H9 (cell line): ENCODE measurements around the gene UCK1. TPM values are rescaled to one million over a fixed set of nuclear protein-coding genes. Genes with fewer than 3 reads are reported as not detected.

Experiments used
- DNase-seq: peaks from one replicate; pipeline ENCODE4 v3.0.0-alpha.2; 2017
- H2AFZ ChIP-seq: one replicate; pipeline ENCODE4 v1.6.1; 2013; ENCODE audit warnings: mild to moderate bottlenecking, low read length, control low read depth, moderate library complexity
- H2AK5ac ChIP-seq: 2 replicates; pipeline ENCODE4 v1.6.1; 2013; ENCODE audit warnings: low read length, control low read depth, mixed read lengths; ENCODE audit not compliant: insufficient read length
- H2BK120ac ChIP-seq: one replicate; pipeline ENCODE4 v1.6.1; 2013; ENCODE audit warnings: low read depth, mild to moderate bottlenecking, low read length, control low read depth, inconsistent platforms; ENCODE audit not compliant: poor library complexity, severe bottlenecking
- H2BK12ac ChIP-seq: 2 replicates; pipeline ENCODE4 v1.6.1; 2013; ENCODE audit warnings: low read length, control low read depth, mixed read lengths, low read depth; ENCODE audit not compliant: insufficient read length
- H2BK15ac ChIP-seq: 2 replicates; pipeline ENCODE4 v1.6.1; 2013; ENCODE audit warnings: low read depth, low read length, control low read depth
- H2BK20ac ChIP-seq: one replicate; pipeline ENCODE4 v1.6.1; 2013; ENCODE audit warnings: low read depth, mild to moderate bottlenecking, low read length, control low read depth, inconsistent platforms; ENCODE audit not compliant: poor library complexity, severe bottlenecking
- H2BK5ac ChIP-seq: 2 replicates; pipeline ENCODE4 v1.6.1; 2013; ENCODE audit warnings: low read length, control low read depth, mixed read lengths; ENCODE audit not compliant: insufficient read length
- H3K14ac ChIP-seq: 2 replicates; pipeline ENCODE4 v1.6.1; 2013; ENCODE audit warnings: low read length, control low read depth; ENCODE audit not compliant: insufficient read depth
- H3K18ac ChIP-seq: 2 replicates; pipeline ENCODE4 v1.6.1; 2013; ENCODE audit warnings: low read depth, mild to moderate bottlenecking, mixed read lengths, low read length, control low read depth; ENCODE audit not compliant: insufficient read length
- H3K23ac ChIP-seq: 2 replicates; pipeline ENCODE4 v1.6.1; 2013; ENCODE audit warnings: low read length, control low read depth, mixed read lengths, low read depth; ENCODE audit not compliant: insufficient read length
- H3K23me2 ChIP-seq: 2 replicates; pipeline ENCODE4 v1.6.1; 2013; ENCODE audit warnings: low read depth, mild to moderate bottlenecking, mixed read lengths, low read length, control low read depth; ENCODE audit not compliant: insufficient read length, poor library complexity, severe bottlenecking
- H3K27ac ChIP-seq: 2 replicates; pipeline ENCODE4 v1.5.1; 2013; ENCODE audit warnings: low read length, control low read depth, mixed read lengths, low read depth; ENCODE audit not compliant: insufficient read length
- H3K27me3 ChIP-seq: 2 replicates; pipeline ENCODE4 v1.6.1; 2013; ENCODE audit warnings: low read length, control low read depth, inconsistent platforms; ENCODE audit not compliant: insufficient read depth
- H3K4ac ChIP-seq: 2 replicates; pipeline ENCODE4 v1.6.1; 2013; ENCODE audit warnings: low read depth, mild to moderate bottlenecking, control low read depth, inconsistent platforms, low read length, moderate library complexity
- H3K4me1 ChIP-seq: 2 replicates; pipeline ENCODE4 v1.6.1; 2013; ENCODE audit warnings: low read length, control low read depth, inconsistent platforms; ENCODE audit not compliant: insufficient read depth
- H3K4me2 ChIP-seq: 2 replicates; pipeline ENCODE4 v1.6.1; 2013; ENCODE audit warnings: low read length, control low read depth, mixed read lengths; ENCODE audit not compliant: insufficient read length, insufficient read depth
- H3K56ac ChIP-seq: 2 replicates; pipeline ENCODE4 v1.6.1; 2013; ENCODE audit warnings: low read depth, mild to moderate bottlenecking, mixed read lengths, low read length, control low read depth; ENCODE audit not compliant: insufficient read length
- H3K79me1 ChIP-seq: 2 replicates; pipeline ENCODE4 v1.6.1; 2013; ENCODE audit warnings: low read depth, mild to moderate bottlenecking, moderate library complexity, low read length, control low read depth, inconsistent platforms; ENCODE audit not compliant: insufficient read depth, poor library complexity, severe bottlenecking
- H3K79me2 ChIP-seq: 2 replicates; pipeline ENCODE4 v1.6.1; 2013; ENCODE audit warnings: low read length, control low read depth, inconsistent platforms; ENCODE audit not compliant: insufficient read depth
- H3K9ac ChIP-seq: 2 replicates; pipeline ENCODE4 v1.6.1; 2013; ENCODE audit warnings: low read length, control low read depth, mixed read lengths; ENCODE audit not compliant: insufficient read length; ENCODE audit errors: extremely low read depth
- H3K9me3 ChIP-seq: one replicate; pipeline ENCODE4 v1.6.1; 2013; ENCODE audit warnings: low read depth, low read length, inconsistent platforms; ENCODE audit not compliant: control insufficient read depth
- H3T11ph ChIP-seq: one replicate; pipeline ENCODE4 v1.6.1; 2013; ENCODE audit warnings: mild to moderate bottlenecking, low read length, control low read depth, inconsistent platforms
- H4K20me1 ChIP-seq: one replicate; pipeline ENCODE4 v1.6.1; 2013; ENCODE audit not compliant: control insufficient read depth, insufficient read length, insufficient read depth
- H4K5ac ChIP-seq: 2 replicates; pipeline ENCODE4 v1.6.1; 2013; ENCODE audit warnings: low read depth, mild to moderate bottlenecking, mixed read lengths, low read length, control low read depth; ENCODE audit not compliant: insufficient read length
- H4K8ac ChIP-seq: replicated peaks from 2 replicates; pipeline ENCODE4 v1.6.1; 2013; ENCODE audit warnings: low read length, control low read depth, mixed read lengths, low read depth; ENCODE audit not compliant: insufficient read length
- H4K91ac ChIP-seq: 2 replicates; pipeline ENCODE4 v1.6.1; 2013; ENCODE audit warnings: low read depth, mild to moderate bottlenecking, moderate library complexity, mixed read lengths, low read length, control low read depth; ENCODE audit not compliant: insufficient read length
- H3K27ac Mint-ChIP-seq, 3 experiments: 2 replicates in 2 of 3; 3 replicates in 1 of 3; pipeline ENCODE4 v1.8.0; 2020 to 2021; ENCODE audit warnings: mixed read lengths in 3 of 3, mild to moderate bottlenecking in 1 of 3, moderate library complexity in 1 of 3
- H3K27me3 Mint-ChIP-seq: 2 replicates; pipeline ENCODE4 v1.8.0; 2021; ENCODE audit warnings: low read depth, mild to moderate bottlenecking, moderate library complexity, mixed read lengths
- H3K36me3 Mint-ChIP-seq, 3 experiments: 2 replicates in 2 of 3; 3 replicates in 1 of 3; pipeline ENCODE4 v1.8.0; 2020 to 2021; ENCODE audit warnings: low read depth in 3 of 3, mixed read lengths in 3 of 3; ENCODE audit not compliant: insufficient read depth in 1 of 3
- H3K4me1 Mint-ChIP-seq, 2 experiments: 2 replicates each; pipeline ENCODE4 v1.8.0; 2020; ENCODE audit warnings: mixed read lengths in 2 of 2
- H3K4me3 Mint-ChIP-seq, 2 experiments: 2 replicates in 1 of 2; 3 replicates in 1 of 2; pipeline ENCODE4 v1.8.0; 2020 to 2021; ENCODE audit warnings: mild to moderate bottlenecking in 2 of 2, mixed read lengths in 2 of 2, moderate library complexity in 1 of 2
- H3K9me3 Mint-ChIP-seq, 2 experiments: 2 replicates in 1 of 2; 3 replicates in 1 of 2; pipeline ENCODE4 v1.8.0; 2020; ENCODE audit warnings: mild to moderate bottlenecking in 2 of 2, mixed read lengths in 2 of 2, moderate library complexity in 1 of 2
- CTCF ChIP-seq: fragments of 200-600 bp; sonication (generic); conservative IDR thresholded peaks from 3 replicates; pipeline ENCODE4 v1.8.0; 2021; ENCODE audit warnings: antibody characterized with exemption, mild to moderate bottlenecking
- WGBS: extraction: QIAGEN DNeasy Blood & Tissue Kit; methylation state at CpG from one replicate; pipeline ENCODE4 v1.1.7; 2013; ENCODE audit warnings: missing lambda C conversion rate, low lambda C conversion rate, mixed read lengths; ENCODE audit not compliant: insufficient read length; ENCODE audit errors: extremely low coverage; 5-methylcytosine and 5-hydroxymethylcytosine counted together
- total RNA-seq: library from RNA; stranded (reverse); gene quantifications from 2 replicates; pipeline ENCODE4 v1.2.1, GENCODE V29; 2021

The UCK1 gene
- total RNA-seq, 1 experiment from 2014 or later = 54.2 TPM

GRCh38 chr9:131539223-131539923 lies 8.3 kb upstream of the UCK1 start:
- no peaks in the 10 kb centered on the region for H4K20me1 ChIP-seq
- no peak overlapping the region for H2BK5ac ChIP-seq
- H4K8ac ChIP-seq = no peak overlapping the region
- H3K18ac ChIP-seq = no peak overlapping the region
- WGBS = no CpG with 5 or more reads among the region's 7 CpGs
- Mint-ChIP-seq H3K36me3 (peaks cover 7 to 24% (median 12%) of the 10 kb centered on the region in 3 experiments), H3K4me1 (0 out of 4 replicates have a peak, but pooled peaks cover 0 to 3% of the 10 kb centered on the region in 2 experiments), H3K4me3 (no peak overlapping the region), H3K27me3 (peaks cover 13% of the 10 kb centered on the region), H3K9me3 (peaks cover 38 to 39% of the 10 kb centered on the region in 2 experiments), H3K27ac (no peak overlapping the region)
- no peak overlapping the region for H2AK5ac ChIP-seq
- H2BK12ac ChIP-seq = no peak overlapping the region
- no peak overlapping the region for H2AFZ ChIP-seq
- H3K23me2 ChIP-seq = no peaks in the 10 kb centered on the region
- no peak overlapping the region for H3K27ac ChIP-seq
- no peaks in the 10 kb centered on the region for H3K4me1 ChIP-seq
- no peak overlapping the region for H2BK20ac ChIP-seq
- H3K9ac ChIP-seq = no peak overlapping the region
- H2BK120ac ChIP-seq = no peak overlapping the region
- H3K4me2 ChIP-seq = no peak overlapping the region
- no peak overlapping the region for H3K14ac ChIP-seq
- no peak for TF ChIP-seq CTCF
- no peak overlapping the region for H3K4ac ChIP-seq
- no peak for DNase-seq
- H3K27me3 ChIP-seq = no peaks in the 10 kb centered on the region
- no peak overlapping the region for H4K5ac ChIP-seq
- H4K91ac ChIP-seq = no peak overlapping the region
- no peaks in the 10 kb centered on the region for H3K79me2 ChIP-seq
- H2BK15ac ChIP-seq = no peak overlapping the region
- no peaks in the 10 kb centered on the region for H3K79me1 ChIP-seq
- no peak overlapping the region for H3T11ph ChIP-seq
- H3K9me3 ChIP-seq = peaks cover 9% of the 10 kb centered on the region
- no peak overlapping the region for H3K56ac ChIP-seq
- no peak overlapping the region for H3K23ac ChIP-seq
